Stimulated activated CD8-positive, alpha-beta memory T cell treated with anti-CD3 and anti-CD28 coated beads, Interleukin-7, amount 100 ng/mL, for 48 hours (primary cell): ENCODE results near the gene TDRD9.
"Not testable (repeated sequence)": the region's sequence is repeated elsewhere in the genome, so short reads cannot be mapped to it uniquely, and the experiment has no call there.

Source experiments
- DNase-seq, 2 donors: peaks; one replicate each; pipeline ENCODE4 v3.0.0-alpha.2; 2020; ENCODE audit warnings: low read depth in 1 of 2; ENCODE audit errors: extremely low read depth in 1 of 2

Gene TDRD9

DNA sequence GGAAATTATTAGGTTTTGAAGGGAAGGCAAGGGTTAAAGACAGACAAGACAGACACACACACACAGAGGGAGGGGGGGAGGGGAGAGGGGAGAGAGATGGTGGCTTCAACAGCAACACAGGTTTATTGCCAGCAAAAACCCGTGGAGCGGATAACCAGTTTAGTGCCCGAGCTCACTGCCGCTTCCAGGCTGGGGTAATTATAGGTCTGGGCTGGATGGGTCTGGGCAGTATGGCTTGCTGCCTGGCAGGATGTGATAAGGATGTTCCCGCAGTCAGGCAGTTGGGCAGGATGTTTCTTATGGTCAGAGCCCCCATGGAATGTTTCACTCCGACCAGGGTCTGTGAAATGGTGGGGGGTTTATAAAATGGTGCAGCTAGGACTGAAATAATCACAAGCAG is 4.4 kb upstream of the TDRD9 start:
- DNase-seq = no peak

DNA sequence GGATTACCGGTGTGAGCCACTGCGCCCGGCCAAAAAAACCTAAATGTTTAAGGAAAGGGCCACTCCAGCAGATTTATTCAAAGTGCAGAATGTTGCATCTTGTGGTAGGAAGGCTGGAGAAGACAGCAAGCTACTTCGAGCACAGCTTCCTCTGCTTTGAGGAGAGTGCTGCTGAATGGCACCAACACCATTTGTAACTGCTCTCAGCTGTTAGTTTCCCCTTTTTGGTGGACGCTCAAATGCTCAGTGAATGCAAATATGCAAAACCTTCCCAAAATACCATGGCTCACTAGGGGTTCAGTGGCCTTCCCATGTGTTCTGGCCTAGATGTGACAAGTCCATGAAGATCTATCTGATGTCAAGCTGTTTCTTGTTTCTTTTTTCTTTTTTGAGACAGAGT is 2.9 kb upstream of the TDRD9 start:
- DNase-seq = no peak

DNA sequence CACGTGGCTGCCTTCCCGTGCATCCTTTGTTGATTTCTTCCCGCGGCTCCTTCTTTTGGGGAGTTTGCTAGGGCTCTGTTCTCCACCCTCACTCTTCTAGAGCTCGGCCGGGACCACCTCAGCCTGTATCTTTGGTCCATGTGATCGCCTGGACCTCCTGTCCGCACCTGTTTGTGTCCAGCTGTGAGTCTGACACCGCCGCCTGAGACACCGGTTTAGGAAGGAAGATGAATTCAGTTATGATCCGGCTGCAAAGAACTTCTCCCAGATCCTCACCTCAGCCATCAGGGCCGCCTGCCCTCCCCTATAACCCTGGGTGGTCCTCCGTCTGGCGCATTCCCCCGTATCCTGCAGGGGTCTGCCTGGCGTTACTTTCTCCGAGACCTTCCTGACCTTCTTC is 690 bp upstream of the TDRD9 start:
- DNase-seq = no peak

DNA sequence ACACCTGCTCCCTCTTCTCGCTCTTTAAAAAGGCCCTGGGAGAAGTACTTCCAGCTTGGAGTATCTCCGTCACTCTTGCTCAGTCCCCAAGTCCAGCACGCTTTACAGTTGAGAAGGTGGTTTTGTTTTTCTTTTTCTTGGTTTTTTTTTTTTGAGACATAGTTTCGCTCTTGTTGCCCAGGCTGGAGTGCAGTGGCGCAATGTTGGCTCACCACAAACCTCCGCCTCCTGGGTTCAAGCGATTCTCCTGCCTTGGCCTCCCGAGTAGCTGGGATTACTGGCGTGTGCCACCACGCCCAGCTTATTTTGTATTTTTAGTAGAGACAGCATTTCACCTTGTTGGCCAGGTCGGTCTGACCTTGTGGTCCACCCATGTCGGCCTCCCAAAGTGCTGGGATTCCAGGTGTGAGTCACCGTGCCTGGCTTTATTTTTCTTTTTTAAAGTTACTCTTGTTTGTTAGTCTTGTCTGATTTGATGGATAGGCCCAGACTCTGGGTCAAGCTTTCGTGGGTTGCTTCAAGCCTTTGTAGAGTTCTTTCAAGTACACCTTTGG is 1.9 kb downstream of the TDRD9 start:
- DNase-seq = no peak

DNA sequence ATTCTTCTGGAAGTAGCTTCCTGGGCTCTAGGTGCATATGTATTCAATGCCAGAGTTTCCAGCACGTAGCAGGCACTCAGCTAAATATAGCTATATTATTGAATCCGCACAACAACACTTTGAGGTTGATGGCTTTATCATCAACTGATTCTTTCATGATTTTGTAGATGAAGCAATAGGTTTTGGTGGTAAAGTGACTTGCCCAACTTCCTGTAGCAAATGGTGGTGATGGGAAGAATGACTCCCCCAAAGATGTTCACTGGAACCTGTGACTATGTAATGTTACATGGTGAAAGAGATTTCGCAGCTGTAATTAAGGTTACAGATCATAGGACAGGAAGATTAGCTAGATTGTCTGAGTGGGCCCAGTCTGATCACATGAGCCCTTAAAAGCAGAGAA is 3.2 kb downstream of the TDRD9 start:
- DNase-seq = no peak

DNA sequence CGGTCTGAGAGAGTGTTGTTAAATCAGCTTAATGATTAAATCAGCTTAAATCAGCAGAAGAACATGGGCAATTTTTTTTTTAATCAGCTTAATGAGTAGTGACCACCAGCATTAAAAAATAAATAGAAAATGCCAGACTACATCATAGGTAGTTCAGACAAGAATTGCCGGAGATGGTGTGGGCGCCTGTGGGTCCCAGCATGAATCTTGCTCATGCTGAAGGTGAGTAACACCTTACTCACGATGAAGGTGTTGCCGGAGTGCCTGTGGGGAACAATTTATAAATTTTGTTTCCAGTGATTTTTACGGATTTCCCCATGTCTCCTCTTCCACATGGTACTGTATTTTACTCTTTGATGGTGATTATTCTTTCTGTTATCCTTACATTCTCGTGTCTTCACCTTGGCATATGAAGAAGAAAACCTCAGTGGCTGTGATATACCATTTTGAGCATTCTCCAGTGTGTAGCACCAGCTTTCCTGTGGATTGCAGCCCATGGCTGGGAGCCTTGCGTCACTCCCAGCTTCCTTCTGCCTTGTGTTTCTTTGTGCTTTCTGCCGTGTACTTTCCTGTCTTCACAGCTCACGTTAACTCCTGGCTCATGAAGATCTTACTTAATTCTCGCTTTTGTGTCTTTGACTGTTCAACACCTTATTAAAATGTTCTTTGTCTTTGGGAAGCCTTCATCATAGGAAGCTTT is 4.7 kb downstream of the TDRD9 start:
- DNase-seq = peak in 1 of 2 donors; percentile 20

DNA sequence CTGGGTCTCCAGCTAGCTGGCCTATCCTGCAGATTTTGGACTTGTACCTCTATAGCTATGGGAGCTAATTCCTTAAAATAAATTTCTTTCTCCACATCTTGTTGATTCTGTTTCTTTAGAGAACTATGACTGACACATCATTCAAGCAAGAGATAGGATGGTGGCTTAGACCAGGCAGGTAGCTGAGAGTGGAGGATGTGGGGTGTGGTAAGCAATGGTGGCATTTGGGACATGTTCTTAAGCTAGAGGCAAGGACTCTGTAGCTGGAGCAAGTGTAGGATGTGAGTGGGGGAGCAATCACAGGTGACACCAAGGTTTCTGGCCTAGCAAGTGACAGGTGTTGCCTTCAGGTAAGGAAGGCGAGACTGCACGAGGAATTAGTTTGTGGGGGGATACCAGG is 6.8 kb downstream of the TDRD9 start:
- no peak for DNase-seq

DNA sequence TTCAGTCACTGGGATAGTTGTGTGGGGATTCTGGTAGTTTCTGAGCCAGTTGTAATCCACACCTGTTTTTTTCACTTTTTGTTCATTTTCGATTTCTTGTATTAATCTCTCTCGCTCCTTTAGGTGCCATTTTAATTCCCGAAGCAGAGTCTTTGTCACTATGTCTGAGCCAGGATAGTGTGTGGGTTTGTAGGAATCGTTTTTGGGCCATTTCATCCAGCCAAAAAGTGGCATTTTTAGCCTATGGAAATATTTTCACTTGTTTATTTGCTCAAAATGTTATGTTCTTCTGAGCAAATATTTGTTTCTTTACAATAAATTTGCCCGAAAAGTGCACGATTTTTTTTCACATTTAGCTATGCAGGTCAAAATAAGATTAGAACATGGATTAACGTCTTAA is 13.2 kb downstream of the TDRD9 start:
- no peak for DNase-seq

DNA sequence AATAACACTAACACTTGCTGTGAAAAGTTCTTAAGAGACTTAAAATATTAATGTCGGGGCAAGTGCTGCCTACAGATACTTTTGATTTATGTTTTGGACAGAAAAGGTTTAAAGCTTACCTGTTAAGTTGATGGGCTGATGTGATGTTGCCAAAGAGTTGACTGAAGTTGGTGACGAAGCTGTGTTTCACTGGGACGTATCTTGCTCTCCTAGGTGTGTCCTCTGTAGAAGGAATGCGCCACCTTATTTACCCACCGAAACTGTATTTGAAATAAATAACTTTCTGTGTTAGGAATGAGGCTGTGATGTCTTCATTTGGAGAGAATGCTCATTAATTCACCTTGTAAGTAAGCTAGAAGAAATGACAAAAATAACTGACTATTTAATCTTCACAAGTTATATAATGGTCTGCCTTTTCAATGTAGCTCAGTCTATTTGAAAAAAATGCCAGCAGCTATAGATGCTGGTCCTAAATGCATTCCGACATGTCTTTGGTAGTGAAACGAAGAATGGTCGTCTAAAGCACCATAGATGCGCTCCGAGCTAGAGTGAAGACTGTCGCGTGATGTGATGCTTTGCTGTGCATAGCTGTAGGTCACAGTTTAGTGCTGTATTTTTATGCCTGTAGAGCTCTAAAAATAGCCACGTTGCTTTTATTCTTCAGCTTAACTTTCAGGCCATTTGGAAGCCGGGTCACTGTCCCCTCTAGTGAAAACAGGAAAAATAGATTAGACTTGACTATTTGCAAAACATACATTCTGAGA is 13.9 kb downstream of the TDRD9 start, which contains the start of gene RD3L:
TSS of gene RD3L (minus strand) at position 557 of the 764 bp plus-strand sequence. CDS start 834 bp downstream, outside the sequence.
- no peak for DNase-seq

DNA sequence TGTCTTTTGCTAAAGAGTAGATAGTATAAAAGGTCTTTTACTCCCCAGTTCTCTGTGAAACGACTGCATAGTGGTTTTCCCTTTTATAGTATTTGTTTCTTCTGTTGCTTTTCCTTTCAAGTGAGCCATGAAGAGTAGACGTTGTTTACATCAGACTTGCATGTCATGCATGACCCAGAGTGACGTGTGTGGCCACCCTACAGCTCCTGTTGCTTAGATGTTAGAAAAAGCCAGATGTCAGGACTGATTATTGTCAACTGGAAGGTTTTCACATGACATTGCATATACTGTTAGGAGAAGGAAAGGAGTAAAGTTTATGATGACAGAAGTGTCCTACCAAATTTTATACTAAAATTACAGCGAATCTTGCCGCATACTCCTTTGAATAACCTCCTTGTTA is 15.4 kb downstream of the TDRD9 start:
- DNase-seq = no peak

DNA sequence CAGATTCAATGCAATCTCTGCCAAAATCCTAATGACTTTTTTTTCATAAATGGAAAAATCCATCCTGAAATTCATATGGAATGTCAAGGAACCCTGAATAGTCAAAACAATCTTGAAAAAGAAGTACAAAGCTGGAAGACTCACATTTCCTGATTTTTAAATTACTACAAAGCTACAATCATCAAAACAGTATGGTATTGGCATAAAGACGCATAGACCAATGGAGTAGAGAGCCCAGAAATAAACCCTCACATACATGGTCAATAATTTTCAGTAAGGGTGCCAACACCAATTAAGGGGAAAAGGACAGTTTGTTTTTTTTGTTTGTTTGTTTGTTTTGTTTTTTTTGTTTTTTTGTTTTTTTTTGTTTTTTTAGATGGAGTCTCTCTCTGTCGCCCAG is 18.7 kb downstream of the TDRD9 start:
- no peak for DNase-seq

DNA sequence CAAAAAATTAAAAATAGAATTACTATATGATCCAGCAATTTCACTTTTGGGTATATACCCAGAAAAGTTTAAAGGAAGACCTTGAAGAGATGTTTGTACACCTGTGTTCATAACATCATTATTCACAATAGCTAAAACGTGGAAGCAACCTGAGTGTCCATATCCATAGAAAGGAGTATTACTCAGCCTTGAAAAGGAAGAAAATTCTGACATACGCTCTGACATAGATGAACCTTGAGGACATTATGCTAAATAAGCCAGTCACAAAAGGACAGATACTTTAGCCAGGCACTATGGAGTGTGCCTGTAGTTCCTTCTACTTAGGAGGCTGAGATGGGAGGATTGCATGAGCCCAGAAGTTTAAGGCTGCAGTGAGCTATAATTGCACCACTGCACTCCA is 20.2 kb downstream of the TDRD9 start:
- DNase-seq = no peak

DNA sequence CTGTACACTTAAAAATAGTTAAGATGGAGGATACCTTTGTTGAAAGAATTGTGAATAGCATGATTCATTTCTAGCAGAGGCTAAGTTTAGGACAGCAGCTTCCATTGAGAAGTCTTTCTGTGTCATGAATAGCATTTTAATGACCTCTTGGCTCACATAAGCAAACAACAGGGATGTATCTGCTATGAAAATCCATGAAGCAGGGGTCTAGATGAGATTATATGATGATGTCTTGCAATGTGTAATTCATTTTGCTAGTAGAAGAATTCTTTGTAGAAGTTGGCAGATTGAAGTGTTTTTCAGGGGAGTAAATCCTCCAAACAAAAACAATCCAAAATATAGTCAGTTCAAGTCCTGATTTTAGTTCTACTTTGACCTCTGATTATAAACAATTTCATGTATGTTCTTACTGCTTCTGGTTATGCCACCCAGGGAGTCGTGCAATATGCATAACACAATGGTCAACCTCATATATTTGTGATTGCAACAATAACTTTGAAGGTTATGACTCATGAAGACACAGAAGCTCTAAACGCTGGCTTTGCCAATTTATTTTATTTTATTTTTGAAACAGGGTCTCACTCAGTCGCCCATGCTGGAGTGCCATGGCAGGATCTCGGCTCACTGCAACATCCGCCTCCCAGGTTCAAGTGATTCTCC is 21.0 kb downstream of the TDRD9 start:
- DNase-seq = no peak

DNA sequence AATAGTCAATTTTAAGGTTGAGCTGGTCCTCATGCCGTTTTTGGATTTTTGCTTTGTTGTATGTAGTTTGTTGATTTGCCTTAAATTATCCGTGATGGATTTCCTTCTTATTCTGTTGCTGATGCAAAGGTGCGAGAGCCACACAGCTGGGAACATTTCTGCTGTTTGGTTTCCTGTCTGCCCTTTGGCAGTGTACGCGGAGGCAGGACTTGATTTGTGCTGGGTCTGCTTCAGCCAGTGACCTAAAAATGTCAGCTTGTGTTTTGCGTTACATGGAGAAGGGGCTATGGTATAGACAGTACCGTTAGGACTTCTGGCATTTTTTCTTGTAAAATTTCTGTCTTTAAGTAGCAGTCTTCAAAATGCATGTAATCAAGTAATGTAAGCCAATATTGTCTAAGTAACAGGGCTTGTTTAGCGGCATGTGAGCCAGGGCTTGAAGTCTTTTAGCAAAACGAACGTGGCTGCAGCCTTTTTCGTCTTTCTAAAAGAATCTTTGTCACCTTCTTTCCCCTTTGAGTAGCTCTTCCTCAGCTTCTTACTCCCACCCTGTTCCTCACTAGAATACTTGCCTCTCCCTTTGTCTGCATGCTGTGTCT is 32.3 kb downstream of the TDRD9 start:
- DNase-seq = no peak

DNA sequence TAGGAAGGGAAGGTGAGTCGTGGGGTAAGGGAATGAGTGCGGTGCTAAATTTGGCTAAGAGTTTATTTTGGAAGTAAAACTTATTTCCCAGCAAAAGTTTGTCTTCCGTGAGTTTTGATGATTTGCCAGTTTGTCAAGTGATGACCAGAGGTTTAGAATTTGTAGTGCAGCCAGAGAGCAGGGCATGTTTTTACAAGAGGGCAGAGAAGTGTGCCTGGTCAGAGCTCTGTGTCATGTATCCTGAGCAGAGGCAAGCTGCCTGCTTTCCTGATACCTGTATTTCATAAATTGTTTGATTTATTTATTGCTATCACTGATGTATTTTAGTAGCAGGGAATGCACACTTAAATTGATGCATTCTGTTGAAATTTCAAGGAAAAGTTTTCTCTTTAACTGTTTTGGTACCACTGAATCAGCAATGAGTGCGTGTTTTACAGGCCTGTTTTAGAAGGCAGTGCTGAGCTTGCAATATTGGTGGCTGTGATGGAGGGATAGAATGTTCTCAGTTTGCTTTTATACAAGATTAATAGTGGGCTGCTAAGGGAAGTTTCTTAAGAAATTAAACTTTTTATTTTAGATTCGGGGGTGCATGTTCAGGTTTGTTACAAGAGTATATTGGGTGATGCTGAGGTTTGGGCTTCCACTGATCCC is 33.8 kb downstream of the TDRD9 start:
- DNase-seq = no peak

DNA sequence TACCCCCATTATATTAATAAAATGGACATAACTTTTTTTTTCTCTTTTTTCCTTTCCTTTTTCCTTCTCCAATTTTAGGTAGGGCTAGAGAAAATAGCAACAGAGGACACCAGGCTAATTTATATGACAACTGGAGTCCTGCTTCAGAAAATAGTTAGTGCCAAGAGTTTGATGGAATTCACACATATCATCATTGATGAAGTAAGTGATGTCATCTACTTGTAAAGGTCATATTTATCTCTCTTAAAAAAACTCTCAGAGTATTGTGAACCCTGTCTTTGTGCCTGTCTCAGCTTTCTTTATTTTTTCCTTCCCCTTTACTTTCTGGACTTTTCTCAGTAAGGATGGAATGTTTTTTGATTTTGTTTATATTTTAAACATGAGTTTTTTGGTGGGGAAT is 38.4 kb downstream of the TDRD9 start:
- DNase-seq = no peak

DNA sequence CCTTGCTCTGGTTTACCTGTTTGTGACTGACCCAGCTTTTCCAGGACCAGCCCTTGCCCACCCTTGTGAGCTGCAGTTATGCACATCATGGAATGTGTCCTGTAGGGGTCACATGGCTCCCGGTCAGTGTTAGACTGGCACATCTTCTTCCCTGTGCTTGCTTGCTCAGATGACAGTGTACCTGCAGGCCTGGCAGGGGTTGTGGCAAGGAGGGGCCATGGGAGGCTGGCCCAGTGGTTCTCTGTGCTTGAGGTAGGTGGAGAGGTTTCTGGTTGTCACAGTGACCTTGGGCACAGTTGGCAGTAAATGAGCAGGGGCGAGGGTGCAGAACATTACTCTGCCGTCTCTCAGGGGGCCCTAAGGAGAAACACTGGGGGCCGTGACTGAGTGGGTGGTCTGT is 41.7 kb downstream of the TDRD9 start:
- DNase-seq = no peak

DNA sequence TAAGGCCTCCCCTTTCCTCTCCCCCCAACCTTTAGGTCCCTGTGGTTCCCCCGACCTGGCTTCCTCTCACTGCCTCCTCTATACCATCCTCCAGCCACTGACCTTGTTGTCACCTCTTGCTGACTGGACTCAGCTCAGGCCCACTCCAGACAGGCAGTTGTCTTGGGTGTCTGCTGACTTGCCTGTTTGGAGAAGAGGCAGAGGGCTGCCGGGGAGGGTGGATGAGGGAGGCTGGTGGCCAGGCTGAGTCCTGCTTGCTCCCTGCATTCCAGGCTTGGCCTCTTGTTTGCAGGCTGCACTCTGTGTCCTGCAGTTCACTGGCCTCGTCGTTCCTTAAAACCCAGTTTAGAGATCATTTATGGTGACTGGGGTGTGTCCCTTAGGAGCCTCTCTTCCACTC is 45.1 kb downstream of the TDRD9 start:
- DNase-seq = no peak

DNA sequence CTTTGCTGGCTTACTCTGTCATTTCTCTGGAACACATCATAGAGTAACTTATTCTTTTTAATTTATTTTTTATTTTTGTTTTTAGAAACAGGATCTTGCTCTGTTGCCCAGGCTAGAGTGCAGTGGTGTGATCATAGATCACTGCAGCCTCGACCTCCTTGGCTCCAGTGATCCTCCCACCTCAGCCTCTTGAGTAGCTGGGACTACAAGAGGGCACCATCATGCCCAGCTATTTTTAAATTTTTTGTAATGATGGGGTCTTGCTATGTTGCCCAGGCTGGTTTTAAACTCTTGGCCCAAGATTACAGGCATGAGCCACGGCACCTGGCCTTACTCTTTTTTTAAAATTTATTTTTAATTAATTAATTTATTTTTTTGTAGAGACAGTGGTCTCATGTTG is 46.3 kb downstream of the TDRD9 start:
- no peak for DNase-seq

DNA sequence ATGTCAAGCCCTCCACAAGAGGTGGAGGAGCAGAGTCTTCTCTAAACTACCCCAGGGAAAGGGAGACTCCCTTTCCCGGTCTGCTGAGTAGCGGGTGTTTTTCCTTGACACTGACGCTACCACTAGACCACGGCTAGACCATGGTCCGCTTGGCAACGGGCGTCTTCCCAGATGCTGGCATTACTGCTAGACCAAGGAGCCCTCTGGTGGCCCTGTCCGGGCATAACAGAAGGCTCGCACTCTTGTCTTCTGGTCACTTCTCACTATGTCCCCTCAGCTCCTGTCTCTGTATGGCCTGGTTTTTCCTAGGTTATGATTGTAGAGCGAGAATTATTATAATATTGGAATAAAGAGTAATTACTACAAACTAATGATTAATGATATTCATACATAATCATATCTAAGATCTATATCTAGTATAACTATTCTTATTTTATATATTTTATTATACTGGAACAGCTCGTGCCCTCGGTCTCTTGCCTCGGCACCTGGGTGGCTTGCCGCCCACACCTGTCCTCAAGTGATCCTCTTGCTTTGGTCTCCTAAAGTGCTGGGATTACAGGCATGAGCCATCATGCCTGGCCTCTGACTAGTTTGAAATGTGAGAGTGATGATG is 52.5 kb downstream of the TDRD9 start:
- not testable (repeated sequence) for DNase-seq
